DMS 273 (cell line): Measurements from ENCODE around the gene SLC40A1.

Experiments
- DNase-seq: peaks from one replicate; lab custom pipeline; 2025; ENCODE audit not compliant: unreplicated experiment; lab: John Stamatoyannopoulos, UW

The SLC40A1 gene

DNA sequence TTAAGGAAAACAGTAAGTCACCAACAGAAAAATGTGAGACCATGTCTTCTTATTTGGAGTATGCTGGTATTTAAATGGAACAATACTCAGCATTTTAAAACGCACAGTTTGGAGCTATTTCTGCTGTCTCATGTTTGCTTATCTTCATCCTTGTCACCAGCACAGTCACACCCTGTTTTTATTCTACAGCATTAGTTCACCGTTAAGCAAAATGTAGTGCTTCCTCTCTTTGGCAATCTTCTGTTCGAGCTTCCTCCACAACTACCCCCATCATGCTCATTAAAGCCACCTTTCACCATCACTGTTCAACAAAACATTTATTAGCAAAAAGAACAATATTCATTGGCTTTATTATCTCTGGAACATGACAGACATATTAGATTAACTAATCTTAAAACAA lies 64.0 kb downstream of the SLC40A1 start:
- DNase-seq = no peak

DNA sequence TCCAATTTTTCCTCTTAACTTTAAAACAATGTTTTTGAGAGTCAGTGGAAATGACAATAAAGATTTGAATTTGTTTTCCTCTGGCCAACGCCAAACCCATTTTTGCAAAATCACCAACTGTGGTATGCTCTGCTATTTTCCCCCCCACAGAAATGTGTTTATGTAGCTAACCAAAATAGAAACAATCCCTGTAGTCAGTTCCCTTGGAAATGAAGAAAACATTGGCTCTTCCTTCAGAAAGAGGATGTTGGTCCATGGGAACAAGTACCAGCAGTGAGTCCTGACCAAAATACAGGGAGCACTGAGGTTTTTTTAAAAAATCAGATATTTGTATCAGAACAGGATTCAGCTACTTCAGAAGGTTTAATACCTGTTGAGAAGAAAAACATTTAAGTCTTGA lies 65.3 kb downstream of the SLC40A1 start:
- no peak for DNase-seq

DNA sequence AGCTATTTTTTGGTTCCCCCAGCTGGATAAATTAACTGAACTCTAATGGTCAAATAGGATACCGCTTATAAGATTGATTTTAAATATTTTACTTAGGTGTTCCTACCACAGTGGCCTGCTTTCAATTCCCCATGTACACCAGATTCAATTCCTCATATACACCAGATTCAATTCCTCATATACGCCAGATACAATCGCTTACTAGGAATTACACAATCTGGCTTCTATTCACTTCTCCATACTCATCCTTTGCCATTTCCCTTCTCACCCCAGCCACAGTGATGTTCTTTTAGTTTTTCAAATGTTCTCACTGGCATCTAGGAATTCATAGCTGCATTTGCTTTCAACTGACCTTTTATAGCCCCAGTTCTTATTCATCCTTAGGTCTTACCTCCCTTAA lies 66.5 kb downstream of the SLC40A1 start:
- DNase-seq = no peak

DNA sequence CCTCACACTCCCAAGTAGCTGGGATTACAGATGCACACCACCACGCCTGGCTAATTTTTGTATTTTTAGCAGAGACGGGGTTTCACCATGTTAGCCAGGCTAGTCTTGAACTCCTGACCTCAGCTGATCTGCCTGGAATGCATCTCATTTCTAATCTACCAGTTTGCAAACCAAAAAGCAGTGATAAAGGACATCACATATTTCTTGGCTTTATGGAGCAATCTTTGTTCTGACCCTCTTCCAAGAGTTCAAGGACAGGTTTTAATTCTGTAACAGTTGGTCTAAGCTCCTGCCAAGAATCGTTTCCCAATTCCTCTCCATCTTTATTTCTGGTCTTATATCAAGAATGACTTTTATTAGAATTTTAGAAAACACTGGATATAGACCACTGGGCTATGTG lies 67.7 kb downstream of the SLC40A1 start:
- DNase-seq = no peak

DNA sequence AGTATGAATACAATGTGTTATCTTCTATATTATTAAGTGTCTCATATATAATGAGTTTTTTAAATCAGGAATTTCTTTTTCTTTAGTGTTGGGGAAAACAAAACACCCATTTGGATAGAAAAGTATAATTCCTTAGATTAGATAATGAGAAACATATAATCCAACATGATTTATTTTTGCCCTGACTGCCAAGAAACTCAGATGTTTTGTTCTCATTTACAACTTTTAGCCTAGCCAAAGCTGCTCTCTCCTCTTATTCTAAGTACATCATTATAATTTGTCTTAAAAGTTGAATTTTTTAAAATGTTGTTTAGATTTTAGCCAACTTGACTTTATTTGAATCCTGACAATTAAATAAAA lies 68.6 kb downstream of the SLC40A1 start:
- no peak for DNase-seq

DNA sequence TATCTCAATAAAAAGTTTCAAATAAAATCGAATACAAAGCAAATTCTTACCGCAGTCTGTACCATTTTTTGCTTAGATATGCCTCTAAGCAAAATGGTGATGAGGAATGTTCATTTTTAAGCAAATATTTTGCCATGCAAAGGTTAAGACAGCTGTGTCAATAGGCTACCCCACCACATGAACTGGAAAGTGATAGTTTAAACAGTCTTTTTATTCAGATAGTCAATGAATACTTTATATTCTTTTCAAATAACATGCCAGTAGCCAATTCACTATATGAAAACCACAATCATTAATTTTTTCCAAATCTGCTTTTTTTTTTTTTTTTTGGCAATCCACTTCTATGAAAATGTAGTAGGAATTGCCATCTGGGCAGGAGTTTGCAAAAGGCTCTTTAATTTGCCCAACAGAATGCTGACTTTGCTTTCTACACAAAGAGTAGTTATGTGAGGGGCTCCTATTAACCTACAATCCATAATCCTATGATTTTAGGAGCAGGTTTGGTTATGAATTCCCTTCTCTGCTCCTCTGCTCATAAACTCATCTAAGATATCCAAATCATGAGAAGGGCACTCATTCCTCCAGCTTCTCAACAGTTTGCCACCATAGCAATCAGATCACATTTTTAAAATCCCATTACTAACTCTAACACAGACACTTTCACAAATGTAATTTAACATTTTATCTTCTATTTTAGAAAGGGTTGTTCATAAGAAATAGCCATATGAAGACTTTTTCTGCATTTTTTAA lies 69.2 kb downstream of the SLC40A1 start:
- no peak for DNase-seq
